ENCODE results near the gene SKA2. TPM values are rescaled to one million over a fixed set of nuclear protein-coding genes. Genes with fewer than 3 reads are reported as not detected.
A peak's percentile ranks its signal among the peaks of the same experiment; 100 is the strongest.

Gene SKA2
- total and polyA plus RNA-seq, 2 donors (not counting 1 experiment from before 2014, with no cell fraction given): 52.9 to 53.7 TPM

DNA sequence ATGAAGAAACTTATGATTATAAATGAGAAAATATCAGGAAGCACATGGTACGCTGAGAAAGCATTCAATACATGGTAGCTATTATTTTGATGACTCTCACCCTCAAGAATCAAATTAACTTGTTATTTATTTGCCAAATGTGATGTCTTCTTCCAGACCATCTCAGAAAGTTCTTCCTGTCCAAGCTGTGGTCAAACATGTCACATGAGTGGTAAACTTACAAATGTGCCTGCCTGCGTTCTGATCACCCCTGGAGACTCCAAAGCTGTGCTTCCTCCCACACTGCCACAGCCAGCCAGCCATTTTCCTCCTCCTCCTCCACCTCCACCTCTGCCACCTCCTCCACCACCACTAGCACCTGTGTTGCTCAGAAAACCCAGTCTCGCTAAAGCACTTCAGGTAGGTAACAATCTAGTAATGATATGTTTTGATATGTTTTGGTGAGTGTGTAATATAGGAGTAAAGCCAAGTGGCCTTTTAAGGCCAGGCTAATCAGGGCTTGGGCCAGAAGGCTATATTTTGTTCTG is 38.4 kb upstream of the SKA2 start:
- no peaks in the 10 kb centered on the region for H3K9me3 ChIP-seq (ENCODE audit: control insufficient read depth, insufficient read depth, low read depth, low read length)
- H3K4me2 ChIP-seq (ENCODE audit: extremely low read depth, insufficient read depth, low read length): no peak overlapping the region
- no peak overlapping the region for H3K4me3 ChIP-seq (replicated peaks in 1 of 4; ENCODE audit: control extremely low read depth in 1 of 4, insufficient read depth in 1 of 4, low read depth in 3 of 4, low read length in 4 of 4)
- H3K36me3 ChIP-seq (ENCODE audit: control insufficient read depth, insufficient read depth, low read length): no peaks in the 10 kb centered on the region
- TF ChIP-seq EZH2 (IDR thresholded peaks at IDR 0.05; ENCODE audit: low read length, missing control alignments): no peak
- TF ChIP-seq, protein P1, sequence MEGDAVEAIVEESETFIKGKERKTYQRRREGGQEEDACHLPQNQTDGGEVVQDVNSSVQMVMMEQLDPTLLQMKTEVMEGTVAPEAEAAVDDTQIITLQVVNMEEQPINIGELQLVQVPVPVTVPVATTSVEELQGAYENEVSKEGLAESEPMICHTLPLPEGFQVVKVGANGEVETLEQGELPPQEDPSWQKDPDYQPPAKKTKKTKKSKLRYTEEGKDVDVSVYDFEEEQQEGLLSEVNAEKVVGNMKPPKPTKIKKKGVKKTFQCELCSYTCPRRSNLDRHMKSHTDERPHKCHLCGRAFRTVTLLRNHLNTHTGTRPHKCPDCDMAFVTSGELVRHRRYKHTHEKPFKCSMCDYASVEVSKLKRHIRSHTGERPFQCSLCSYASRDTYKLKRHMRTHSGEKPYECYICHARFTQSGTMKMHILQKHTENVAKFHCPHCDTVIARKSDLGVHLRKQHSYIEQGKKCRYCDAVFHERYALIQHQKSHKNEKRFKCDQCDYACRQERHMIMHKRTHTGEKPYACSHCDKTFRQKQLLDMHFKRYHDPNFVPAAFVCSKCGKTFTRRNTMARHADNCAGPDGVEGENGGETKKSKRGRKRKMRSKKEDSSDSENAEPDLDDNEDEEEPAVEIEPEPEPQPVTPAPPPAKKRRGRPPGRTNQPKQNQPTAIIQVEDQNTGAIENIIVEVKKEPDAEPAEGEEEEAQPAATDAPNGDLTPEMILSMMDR (conservative IDR thresholded peaks at IDR 0.05 in 1 of 2, IDR thresholded peaks at IDR 0.05 in 1 of 2; ENCODE audit: low read depth in 1 of 2, low read length in 2 of 2): no peak
- no peaks in the 10 kb centered on the region for H4K20me1 ChIP-seq (ENCODE audit: control insufficient read depth, extremely low read depth, insufficient read depth, low read length)
- H3K27ac ChIP-seq (ENCODE audit: insufficient read depth, low read length): no peak overlapping the region
- H3K9ac ChIP-seq (ENCODE audit: insufficient read depth, low read length): no peak overlapping the region
- no peak for DNase-seq (ENCODE audit: low read depth in 2 of 2)
- no peaks in the 10 kb centered on the region for H3K27me3 ChIP-seq (ENCODE audit: control insufficient read depth, insufficient read depth, low read length)
- H2AFZ ChIP-seq (ENCODE audit: low read length): no peak overlapping the region
- no peaks in the 10 kb centered on the region for H3K79me2 ChIP-seq (ENCODE audit: control insufficient read depth, insufficient read depth, low read length)
- no peaks in the 10 kb centered on the region for H3K4me1 ChIP-seq (ENCODE audit: control insufficient read depth, extremely low read depth, insufficient read depth, low read length)

DNA sequence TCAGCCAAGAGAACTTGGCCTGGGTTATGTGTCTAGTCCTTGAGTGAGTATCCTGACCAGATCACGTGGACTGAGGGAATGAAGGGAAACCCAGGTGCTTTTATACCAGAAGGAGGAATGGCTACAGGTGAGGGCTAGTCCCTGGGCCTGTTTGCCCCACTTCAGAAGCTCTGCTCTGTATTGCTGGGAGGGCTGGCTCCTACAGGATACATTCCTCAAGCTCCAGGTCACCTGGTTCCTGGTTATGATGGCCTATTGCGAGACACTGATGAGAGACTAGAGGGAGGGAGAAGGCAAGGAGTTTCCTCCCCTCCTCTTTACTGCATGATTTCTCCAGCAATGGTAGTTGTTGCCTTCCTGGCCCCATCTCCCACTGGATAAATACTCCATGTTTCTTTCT is 35.8 kb upstream of the SKA2 start:
- Histone ChIP-seq H3K79me2 (ENCODE audit: control insufficient read depth, insufficient read depth, low read length) (no peaks in the 10 kb centered on the region), H4K20me1 (ENCODE audit: control insufficient read depth, extremely low read depth, insufficient read depth, low read length) (no peaks in the 10 kb centered on the region), H3K27ac (ENCODE audit: insufficient read depth, low read length) (no peak overlapping the region), H3K36me3 (ENCODE audit: control insufficient read depth, insufficient read depth, low read length) (no peaks in the 10 kb centered on the region), H3K9me3 (ENCODE audit: control insufficient read depth, insufficient read depth, low read depth, low read length) (no peaks in the 10 kb centered on the region), H3K4me2 (ENCODE audit: extremely low read depth, insufficient read depth, low read length) (no peak overlapping the region), H2AFZ (ENCODE audit: low read length) (no peak overlapping the region), H3K4me3 (replicated peaks in 1 of 4; ENCODE audit: control extremely low read depth in 1 of 4, insufficient read depth in 1 of 4, low read depth in 3 of 4, low read length in 4 of 4) (no peak overlapping the region), H3K27me3 (ENCODE audit: control insufficient read depth, insufficient read depth, low read length) (no peaks in the 10 kb centered on the region), H3K4me1 (ENCODE audit: control insufficient read depth, extremely low read depth, insufficient read depth, low read length) (no peaks in the 10 kb centered on the region), H3K9ac (ENCODE audit: insufficient read depth, low read length) (no peak overlapping the region)
- TF ChIP-seq EZH2 (IDR thresholded peaks at IDR 0.05; ENCODE audit: low read length, missing control alignments): no peak
- TF ChIP-seq, protein P1 (conservative IDR thresholded peaks at IDR 0.05 in 1 of 2, IDR thresholded peaks at IDR 0.05 in 1 of 2; ENCODE audit: low read depth in 1 of 2, low read length in 2 of 2): no peak
- no peak for DNase-seq (ENCODE audit: low read depth in 2 of 2)

DNA sequence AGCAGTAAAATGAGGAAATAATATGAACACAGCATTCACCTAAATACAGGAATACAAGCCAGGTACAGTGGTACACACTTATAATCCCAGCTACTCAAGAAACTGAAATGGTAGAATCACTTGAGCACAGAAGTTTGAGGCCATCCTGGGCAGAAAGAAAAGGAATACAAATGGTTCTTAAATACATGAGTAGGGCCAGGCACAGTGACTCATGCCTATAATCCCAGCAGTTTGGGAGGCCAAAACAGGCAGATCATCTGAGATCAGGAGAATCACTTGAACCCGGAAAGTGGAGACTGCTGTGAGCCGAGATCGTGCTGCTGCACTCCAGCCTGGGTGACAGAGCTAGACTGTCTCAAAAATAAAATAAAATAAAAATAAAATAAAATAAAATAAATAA is 31.9 kb upstream of the SKA2 start:
- Histone ChIP-seq H3K4me2 (ENCODE audit: extremely low read depth, insufficient read depth, low read length) (no peak overlapping the region), H2AFZ (ENCODE audit: low read length) (no peak overlapping the region)
- DNase-seq (ENCODE audit: low read depth in 2 of 2): peak in 1 of 2 donors; percentile 4

More for the DNA sequence above, 31.9 kb upstream of the SKA2 start:
- H3K36me3 ChIP-seq (ENCODE audit: control insufficient read depth, insufficient read depth, low read length): no peaks in the 10 kb centered on the region
- no peak for TF ChIP-seq EZH2 (IDR thresholded peaks at IDR 0.05; ENCODE audit: low read length, missing control alignments)
- TF ChIP-seq, protein P1 (conservative IDR thresholded peaks at IDR 0.05 in 1 of 2, IDR thresholded peaks at IDR 0.05 in 1 of 2; ENCODE audit: low read depth in 1 of 2, low read length in 2 of 2): no peak
- no peaks in the 10 kb centered on the region for H3K9me3 ChIP-seq (ENCODE audit: control insufficient read depth, insufficient read depth, low read depth, low read length)
- no peak overlapping the region for H3K4me3 ChIP-seq (replicated peaks in 1 of 4; ENCODE audit: control extremely low read depth in 1 of 4, insufficient read depth in 1 of 4, low read depth in 3 of 4, low read length in 4 of 4)
- H3K27ac ChIP-seq (ENCODE audit: insufficient read depth, low read length): no peak overlapping the region
- no peaks in the 10 kb centered on the region for H3K79me2 ChIP-seq (ENCODE audit: control insufficient read depth, insufficient read depth, low read length)
- H3K27me3 ChIP-seq (ENCODE audit: control insufficient read depth, insufficient read depth, low read length): no peaks in the 10 kb centered on the region
- no peaks in the 10 kb centered on the region for H4K20me1 ChIP-seq (ENCODE audit: control insufficient read depth, extremely low read depth, insufficient read depth, low read length)
- H3K4me1 ChIP-seq (ENCODE audit: control insufficient read depth, extremely low read depth, insufficient read depth, low read length): no peaks in the 10 kb centered on the region
- no peak overlapping the region for H3K9ac ChIP-seq (ENCODE audit: insufficient read depth, low read length)

Data from fibroblast of lung (primary cell).